Ammon's horn (tissue), 1 donor: ENCODE data around the gene KDF1.
A peak's percentile ranks its signal among the peaks of the same experiment; 100 is the strongest.

ENCODE experiments used
- DNase-seq: peaks from one replicate; pipeline ENCODE4 v3.0.0-alpha.2; 2016; ENCODE audit warnings: low spot score

Gene KDF1

GRCh38 chr1:26959722-26960624 is at the start of gene KDF1:
TSS of gene KDF1 (minus strand) at chr1:26960468. CDS start at chr1:26952380, 8,088 bp downstream.
- DNase-seq = no peak

DNA sequence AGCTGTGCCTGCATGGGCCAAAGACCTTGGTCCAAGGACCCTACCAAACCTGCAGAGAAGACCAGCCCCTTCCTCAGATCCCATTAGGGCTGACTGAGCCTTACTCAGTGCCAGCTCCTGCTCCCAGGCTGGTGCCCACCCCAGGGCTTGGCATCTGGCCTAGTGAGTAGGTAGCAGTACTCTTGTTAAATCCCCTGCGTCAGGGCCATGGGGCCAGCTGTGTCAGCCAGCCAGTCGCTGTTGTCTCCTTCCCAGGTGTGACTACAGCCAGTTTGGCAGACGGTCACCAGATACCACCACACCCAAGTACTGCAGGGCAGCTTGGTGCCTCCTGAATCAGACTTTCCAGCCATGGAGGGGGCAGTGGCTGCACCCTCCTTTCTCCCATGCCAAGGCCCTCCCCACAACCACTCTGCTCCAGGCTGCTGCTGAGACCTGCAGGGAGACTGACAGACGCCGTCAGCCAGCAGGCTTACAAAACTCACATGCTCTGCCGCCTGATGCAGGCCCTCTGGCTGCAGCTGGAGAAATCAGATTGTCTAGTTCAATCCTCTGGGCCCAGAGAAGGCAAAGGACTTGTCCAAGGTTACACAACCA is 49.4 kb upstream of the KDF1 start:
- DNase-seq = no peak

GRCh38 chr1:27007909-27008582 is 47.8 kb upstream of the KDF1 start:
- no peak for DNase-seq

DNA sequence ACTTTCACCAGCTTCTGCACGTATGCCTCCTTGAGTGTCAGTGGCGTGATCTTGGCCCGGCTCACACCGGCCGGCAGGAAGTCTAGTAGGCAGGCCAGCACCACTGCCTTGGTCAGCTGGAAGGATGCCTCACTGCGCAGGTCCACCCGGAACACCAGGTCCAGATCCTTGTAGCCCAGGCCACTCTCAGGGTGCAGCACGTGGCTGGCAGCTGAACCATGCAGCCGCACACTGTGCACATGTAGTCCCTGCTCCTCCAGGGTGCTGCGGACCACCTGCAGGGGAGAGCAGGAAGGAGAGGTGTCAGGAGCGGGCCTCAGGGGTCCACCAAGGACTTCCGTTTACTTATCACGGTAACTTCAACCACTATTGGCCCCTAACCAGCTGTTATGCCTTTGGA is 46.4 kb upstream of the KDF1 start:
- no peak for DNase-seq

DNA sequence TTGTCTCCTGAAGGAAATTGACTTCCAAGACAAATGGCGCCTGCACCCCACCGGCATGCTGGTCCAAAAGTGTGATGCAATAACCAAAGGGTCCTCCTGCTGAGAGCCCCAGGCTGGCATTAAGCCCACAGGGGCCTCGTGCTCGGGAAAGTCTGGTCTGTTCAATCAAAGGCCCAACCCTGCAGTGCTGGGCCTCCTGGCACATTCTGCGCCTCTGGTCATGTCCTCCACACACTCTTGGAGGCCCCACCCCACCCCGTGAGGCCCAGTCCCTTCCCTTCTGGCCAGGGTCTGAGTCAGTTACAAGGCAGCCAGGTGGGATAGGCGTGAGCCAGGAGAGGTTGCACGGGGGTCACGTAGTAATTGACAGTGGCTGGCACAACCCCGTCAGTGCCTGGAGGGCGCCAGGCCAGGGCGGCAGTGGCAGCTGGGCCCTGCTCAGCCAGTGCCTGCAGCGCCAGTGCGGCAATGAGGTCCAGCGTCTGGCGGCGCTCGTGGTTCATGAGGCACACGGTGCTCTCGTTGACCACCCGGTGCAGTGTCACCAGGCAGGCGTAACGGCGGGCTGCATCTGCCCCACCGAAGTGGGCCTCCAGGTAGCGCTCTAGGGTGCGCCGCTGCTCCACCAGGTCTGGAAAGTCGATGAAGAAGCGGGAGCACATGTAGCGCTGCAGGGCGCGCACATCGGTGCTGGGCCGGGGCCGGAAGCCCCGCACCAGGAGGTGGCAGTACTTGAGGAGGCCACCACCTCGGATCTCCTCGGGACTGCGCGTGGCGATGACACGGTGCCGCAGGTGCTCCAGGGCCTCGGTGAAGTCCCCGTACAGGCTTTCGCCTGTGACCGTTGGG is 45.6 kb upstream of the KDF1 start:
- no peak for DNase-seq

- DNase-seq = no peak
Observed at GRCh38 chr1:27005166-27005530, 44.9 kb upstream of the KDF1 start.

DNA sequence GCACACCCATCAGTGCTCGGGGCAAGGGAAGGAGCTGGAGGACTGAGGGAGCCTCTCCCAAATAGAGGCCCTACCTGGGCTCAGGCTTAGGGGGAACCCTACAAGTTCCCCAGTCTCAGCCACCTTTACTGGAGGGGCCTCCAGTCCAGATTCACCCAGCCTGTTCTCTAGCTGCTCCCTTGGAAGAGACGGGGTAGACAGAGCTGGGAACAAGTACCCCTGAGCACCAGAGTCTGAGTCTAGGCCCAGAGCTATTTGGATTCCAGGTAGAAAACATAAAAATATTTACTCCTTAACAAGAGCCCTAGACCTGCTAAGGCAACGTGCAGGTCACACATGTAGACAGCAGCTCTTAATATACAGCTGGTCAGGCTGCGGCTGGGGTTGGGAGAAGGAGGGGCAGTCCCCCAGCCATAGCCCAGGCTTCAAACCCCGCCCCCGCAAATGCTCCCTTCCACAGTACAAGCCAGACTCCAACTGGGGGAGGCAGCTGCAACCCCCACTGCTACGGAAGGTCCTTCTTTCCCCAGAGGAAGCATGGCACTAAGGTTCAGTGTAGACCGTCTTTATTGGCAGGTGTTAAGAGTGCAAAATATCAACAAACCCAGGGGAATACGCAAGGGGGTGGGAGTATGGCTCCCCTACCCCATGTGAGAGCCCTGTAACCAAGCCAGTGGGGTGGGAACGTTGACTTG is 44.4 kb upstream of the KDF1 start:
- no peak for DNase-seq

DNA sequence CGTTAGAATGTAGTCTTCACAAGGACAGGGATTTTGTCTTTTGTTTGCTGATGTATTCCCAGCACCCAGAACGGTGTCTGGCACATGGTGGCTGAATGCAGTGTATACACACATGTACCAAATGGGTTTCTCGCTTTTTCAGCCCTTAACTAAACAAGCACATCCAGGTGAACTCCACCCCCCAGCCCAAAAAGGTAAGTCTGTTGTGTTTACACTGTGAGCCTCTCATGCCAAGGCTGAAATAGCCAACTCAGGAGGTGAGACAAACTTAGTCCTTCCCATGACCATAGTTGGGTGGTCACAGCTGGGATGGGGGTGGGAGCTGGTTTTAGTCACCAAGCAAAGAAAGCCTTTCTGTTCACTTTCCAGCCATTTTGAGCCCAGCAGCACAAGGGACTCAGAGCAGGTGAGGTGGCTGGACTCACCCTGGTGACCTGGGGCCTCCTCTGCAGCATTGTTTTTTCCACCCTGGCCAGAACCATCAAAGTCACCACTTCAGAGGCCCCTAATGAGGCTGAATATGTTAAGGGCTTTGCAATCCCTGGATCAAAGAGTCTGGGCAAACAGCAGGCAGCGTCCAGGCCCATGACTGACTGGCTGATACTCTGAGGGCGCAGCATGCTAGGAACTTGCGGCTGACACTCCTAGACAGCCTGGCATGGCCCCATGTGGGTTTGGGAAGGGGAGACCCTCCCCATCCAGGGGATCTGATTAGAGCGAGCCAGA is 43.6 kb upstream of the KDF1 start:
- DNase-seq = no peak

GRCh38 chr1:27001570-27002360 is 41.5 kb upstream of the KDF1 start:
- peak; percentile 87 for DNase-seq

GRCh38 chr1:27000817-27001460 is 40.7 kb upstream of the KDF1 start:
- DNase-seq = no peak

- no peak for DNase-seq
Observed at GRCh38 chr1:27000090-27000816, 40.0 kb upstream of the KDF1 start.

- DNase-seq = no peak
Observed at GRCh38 chr1:26999440-26999987, 39.2 kb upstream of the KDF1 start.

DNA sequence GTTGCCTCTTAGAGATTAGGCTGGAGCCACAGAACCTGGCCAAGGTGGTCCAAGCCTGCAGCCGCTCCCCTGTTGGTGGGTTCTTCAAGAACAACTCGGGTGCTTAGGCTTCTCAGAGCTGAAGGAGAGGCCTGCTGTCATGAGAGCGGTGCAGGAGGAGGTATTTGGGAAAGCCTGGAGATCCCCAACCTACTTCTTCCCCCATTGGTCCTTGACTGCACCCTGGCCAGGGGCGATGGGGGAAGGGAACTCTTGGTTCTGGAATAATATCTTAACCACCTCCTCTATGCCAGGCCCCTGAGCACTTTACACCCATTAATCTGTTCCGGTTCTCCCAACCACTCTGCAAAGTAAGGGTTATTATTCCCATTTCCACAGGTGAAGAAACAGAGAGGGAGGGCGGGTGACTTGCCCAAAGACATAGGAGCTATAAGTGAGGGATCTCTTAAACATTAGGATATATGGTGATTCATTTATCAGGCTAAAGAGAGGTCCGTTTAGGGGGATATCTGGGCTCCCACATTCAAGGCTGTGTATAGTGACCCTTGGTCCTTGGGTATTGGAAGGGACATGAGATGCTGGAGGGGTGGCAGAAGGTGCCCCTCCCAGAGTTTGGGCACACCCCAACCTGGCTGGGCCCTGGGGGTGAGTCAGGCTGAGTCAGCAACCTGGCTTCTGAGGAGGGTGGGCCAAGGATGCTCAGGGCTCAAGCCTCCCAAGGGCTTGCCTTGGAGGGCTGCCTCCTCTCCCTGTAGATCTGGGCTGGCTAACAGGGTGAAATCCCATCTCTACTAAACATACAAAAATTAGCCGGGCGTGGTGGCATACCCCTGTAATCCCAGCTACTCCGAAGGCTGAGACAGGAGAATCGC is 38.4 kb upstream of the KDF1 start:
- no peak for DNase-seq

DNA sequence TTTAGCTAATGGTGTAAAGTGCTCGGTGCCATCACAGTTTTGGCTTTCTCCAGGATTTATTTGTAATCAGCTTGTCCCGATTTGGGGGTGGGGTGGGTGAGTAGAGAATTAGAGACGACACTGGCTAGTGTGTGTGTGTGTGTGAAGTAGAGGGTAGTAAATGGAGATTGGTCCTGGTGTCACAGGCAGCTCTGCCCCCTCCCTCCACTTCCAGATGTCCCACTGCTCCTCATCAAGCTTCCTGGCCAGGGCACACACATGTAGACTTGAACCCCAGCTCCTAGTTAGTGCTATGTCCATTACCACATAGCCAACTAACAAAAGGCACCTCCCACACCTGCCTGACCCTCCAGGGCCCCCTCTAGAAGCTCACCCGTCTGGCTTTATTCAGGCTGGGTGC is 36.4 kb upstream of the KDF1 start:
- DNase-seq = no peak

DNA sequence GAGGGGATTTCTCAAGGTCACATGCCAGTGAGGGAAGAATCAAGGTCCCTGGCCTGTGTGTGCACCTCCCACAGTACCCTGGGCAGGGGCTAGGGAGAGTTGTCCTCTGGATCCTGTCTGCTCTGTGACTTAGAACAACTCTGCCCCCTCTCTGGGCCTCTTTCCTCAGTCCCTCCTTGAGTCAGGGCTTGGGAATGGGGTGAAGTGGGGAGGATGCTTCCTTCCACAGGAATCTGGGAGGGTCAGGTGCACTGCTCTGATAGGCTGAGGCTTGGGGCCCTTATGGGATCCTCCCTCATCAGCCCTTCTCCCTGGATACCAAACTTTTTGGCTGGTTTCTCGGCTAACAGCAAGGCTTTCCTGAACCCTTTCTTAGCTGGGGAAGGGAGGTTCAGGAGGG is 35.8 kb upstream of the KDF1 start:
- no peak for DNase-seq

DNA sequence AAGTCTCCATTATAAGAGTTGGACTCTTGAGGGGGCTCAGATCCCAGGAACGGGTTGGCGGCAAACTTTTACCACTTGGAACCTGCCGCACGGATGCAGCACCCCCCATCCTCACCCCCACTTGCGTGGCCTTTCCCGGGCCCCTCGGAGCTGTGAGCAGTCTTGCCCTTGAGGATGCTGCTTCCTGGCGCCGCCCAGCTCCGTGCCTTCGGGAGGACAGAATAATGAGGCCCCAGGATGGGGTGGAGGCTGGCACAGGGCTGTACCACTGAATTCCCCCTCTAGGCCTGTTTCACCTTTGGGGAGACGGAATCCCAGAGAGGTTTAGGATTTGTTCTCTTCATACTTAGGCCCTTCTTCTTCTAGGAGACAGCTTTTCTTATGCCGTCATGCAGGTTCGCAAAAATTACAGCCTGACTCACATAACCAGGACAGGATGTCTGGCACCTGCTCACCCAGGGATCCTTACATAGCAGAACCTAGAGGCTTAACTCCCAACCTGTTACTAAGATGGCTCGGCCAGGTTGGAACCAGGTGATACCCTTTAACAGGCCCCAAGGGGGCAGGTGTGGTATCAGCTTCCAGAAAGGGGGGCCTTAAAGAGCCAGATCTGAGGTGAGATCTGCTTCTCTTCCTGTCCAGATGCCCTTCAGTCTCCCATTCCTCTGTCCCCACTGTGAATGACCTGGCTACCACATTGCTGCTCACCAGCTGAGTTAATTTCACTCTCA is 34.7 kb upstream of the KDF1 start:
- no peak for DNase-seq
